ENCODE results near the gene APOL2.
"Not testable (repeated sequence)": the region's sequence is repeated elsewhere in the genome, so short reads cannot be mapped to it uniquely, and the experiment has no call there.

The APOL2 gene

DNA sequence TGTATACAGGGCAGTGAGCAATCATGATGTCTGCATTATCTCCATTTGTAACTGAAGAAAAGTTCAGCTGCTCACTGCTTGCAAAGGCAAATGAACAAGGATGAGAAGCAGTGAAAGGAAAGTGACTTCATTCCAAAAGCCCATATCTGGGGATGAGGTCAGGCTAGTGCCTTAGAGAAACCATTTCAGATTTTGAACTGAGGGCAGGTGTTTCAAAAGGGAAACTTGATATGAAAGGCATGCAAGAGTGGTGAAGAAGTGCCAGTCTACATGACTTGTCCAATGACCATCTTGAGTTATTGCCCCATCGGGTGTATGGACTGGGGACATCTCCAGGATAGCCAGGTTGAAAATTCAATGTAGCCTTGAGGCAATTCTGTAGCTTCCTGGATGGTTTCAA lies 30.4 kb downstream of the APOL2 start:
- ATAC-seq (ENCODE audit: low read depth), result no peak
- TF ChIP-seq, protein P1, sequence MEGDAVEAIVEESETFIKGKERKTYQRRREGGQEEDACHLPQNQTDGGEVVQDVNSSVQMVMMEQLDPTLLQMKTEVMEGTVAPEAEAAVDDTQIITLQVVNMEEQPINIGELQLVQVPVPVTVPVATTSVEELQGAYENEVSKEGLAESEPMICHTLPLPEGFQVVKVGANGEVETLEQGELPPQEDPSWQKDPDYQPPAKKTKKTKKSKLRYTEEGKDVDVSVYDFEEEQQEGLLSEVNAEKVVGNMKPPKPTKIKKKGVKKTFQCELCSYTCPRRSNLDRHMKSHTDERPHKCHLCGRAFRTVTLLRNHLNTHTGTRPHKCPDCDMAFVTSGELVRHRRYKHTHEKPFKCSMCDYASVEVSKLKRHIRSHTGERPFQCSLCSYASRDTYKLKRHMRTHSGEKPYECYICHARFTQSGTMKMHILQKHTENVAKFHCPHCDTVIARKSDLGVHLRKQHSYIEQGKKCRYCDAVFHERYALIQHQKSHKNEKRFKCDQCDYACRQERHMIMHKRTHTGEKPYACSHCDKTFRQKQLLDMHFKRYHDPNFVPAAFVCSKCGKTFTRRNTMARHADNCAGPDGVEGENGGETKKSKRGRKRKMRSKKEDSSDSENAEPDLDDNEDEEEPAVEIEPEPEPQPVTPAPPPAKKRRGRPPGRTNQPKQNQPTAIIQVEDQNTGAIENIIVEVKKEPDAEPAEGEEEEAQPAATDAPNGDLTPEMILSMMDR (IDR thresholded peaks at IDR 0.05; ENCODE audit: poor library complexity, severe bottlenecking), result no peak
- no peaks in the 10 kb centered on the region for H3K36me3 ChIP-seq (ENCODE audit: low read depth)

DNA sequence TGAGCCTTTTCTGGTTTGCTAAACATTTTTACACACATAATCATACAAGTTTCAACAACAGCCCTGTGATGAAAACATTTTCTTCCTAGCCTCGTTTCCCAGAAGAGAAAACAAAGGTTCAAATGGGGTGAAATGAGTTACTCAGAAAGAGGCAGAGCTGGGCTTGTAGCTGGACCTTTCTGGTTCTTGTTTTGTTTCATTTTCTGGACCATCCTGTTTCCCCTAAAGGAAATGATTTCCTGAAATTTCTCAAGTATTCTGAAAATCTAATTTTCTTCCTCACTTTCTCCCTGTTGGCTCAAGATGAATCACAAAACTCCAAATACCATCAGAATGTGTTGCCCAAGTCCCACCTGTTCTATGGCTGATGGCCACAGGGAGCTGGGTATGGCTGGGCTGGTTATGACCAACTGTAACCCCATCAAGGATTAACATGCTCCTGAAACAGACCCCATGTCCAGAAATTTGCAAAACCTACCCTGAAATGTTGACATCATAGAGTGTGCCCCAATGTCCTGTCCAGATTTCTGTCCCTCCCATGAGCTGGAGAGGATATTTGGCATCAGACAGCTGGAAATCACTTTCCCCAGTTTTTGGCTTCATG lies 31.1 kb downstream of the APOL2 start:
- ATAC-seq (ENCODE audit: low read depth), result peak; percentile 44; the same call in 2 of the 3 replicates
- TF ChIP-seq, protein P1 (IDR thresholded peaks at IDR 0.05; ENCODE audit: poor library complexity, severe bottlenecking), result no peak

More for the DNA sequence above, 30.4 kb downstream of the APOL2 start:
- no peak for DNase-seq (ENCODE audit: low spot score)
- Histone ChIP-seq H3K27ac (ENCODE audit: poor library complexity, severe bottlenecking) (no peak overlapping the region), H3K4me3 (ENCODE audit: severe bottlenecking) (no peak overlapping the region), H3K4me1 (ENCODE audit: insufficient read depth, poor library complexity, severe bottlenecking) (no peaks in the 10 kb centered on the region), H3K27me3 (ENCODE audit: insufficient read depth, poor library complexity, severe bottlenecking) (no peaks in the 10 kb centered on the region), H3K9me3 (ENCODE audit: severe bottlenecking) (no peaks in the 10 kb centered on the region)

DNA sequence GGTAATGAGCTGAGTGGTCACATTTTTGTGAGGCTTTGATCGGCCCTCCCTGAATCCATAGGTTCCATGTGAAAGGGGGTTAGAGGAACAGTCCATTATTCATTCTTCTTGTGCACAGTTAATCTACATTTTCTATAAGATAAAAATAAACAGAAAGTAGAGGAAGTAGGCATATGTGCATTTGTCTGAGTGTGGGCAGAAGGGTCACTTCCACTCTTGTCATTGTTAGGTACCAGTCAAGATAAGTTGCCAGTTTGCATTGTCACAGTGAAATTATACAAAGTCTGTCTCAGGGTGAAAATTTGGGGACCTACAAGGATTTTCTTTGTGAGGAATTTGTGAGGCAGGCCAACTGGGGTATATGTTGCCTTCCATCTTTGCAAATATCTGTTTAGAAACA lies 33.1 kb downstream of the APOL2 start:
- ATAC-seq (ENCODE audit: low read depth), result no peak
- H3K36me3 ChIP-seq (ENCODE audit: low read depth), result no peaks in the 10 kb centered on the region
- H3K9me3 ChIP-seq (ENCODE audit: severe bottlenecking), result no peaks in the 10 kb centered on the region
- no peak overlapping the region for H3K27ac ChIP-seq (ENCODE audit: poor library complexity, severe bottlenecking)
- no peak for DNase-seq (ENCODE audit: low spot score)
- TF ChIP-seq, protein P1 (IDR thresholded peaks at IDR 0.05; ENCODE audit: poor library complexity, severe bottlenecking), result no peak
- H3K27me3 ChIP-seq (ENCODE audit: insufficient read depth, poor library complexity, severe bottlenecking), result no peaks in the 10 kb centered on the region
- peaks cover 9% of the 10 kb centered on the region for H3K4me1 ChIP-seq (ENCODE audit: insufficient read depth, poor library complexity, severe bottlenecking)
- no peak overlapping the region for H3K4me3 ChIP-seq (ENCODE audit: severe bottlenecking)

More for the DNA sequence above, 31.1 kb downstream of the APOL2 start:
- peaks cover 4% of the 10 kb centered on the region for H3K4me1 ChIP-seq (ENCODE audit: insufficient read depth, poor library complexity, severe bottlenecking)
- H3K27ac ChIP-seq (ENCODE audit: poor library complexity, severe bottlenecking), result no peak overlapping the region
- no peaks in the 10 kb centered on the region for H3K36me3 ChIP-seq (ENCODE audit: low read depth)
- no peaks in the 10 kb centered on the region for H3K9me3 ChIP-seq (ENCODE audit: severe bottlenecking)
- H3K27me3 ChIP-seq (ENCODE audit: insufficient read depth, poor library complexity, severe bottlenecking), result no peaks in the 10 kb centered on the region
- H3K4me3 ChIP-seq (ENCODE audit: severe bottlenecking), result no peak overlapping the region
- no peak for DNase-seq (ENCODE audit: low spot score)

DNA sequence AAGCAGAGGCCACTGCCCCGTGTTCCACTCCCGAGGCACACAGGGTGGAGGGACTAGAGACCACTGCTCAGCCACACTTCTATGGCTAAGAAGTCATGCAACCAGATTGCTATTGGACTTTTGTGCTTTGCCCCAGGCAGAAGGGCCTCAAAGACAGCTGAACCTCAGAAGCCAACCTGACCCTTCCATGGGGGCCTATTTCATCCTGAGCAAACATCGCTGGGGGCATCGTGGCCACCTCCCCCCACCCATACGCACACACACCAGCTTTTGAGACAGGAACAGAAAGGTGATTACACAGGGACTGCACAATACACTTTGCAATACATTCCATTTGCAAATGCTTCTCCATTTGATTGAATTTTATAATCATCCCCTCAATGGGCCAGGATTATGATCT lies 33.8 kb downstream of the APOL2 start:
- H3K27me3 ChIP-seq (ENCODE audit: insufficient read depth, poor library complexity, severe bottlenecking); H3K27ac ChIP-seq (ENCODE audit: poor library complexity, severe bottlenecking); H3K36me3 ChIP-seq (ENCODE audit: low read depth); DNase-seq (ENCODE audit: low spot score); H3K4me1 ChIP-seq (ENCODE audit: insufficient read depth, poor library complexity, severe bottlenecking); H3K4me3 ChIP-seq (ENCODE audit: severe bottlenecking); ATAC-seq (ENCODE audit: low read depth); H3K9me3 ChIP-seq (ENCODE audit: severe bottlenecking): not testable (repeated sequence)

DNA sequence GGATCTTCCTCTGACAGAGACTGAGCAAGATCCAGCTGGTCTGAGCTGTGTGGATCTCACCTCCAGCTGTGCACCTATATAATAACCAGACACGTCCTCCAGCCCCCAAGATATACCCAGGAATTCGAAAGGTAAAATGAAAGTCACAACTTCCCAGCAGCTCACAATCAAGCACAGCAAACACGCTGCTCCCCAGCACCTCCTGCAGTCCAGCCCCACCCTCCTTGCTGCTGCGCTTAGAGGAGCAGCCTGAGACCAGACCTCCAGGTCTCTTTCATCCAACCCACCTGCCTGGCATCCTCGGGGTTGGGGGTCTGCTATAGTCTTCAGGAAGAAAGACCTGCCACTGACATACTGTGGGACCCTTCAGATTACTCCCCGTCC lies 34.7 kb downstream of the APOL2 start:
- no peak for ATAC-seq (ENCODE audit: low read depth)

More for the DNA sequence above, 34.7 kb downstream of the APOL2 start:
- Histone ChIP-seq H3K4me1 (ENCODE audit: insufficient read depth, poor library complexity, severe bottlenecking) (peaks cover 9% of the 10 kb centered on the region), H3K9me3 (ENCODE audit: severe bottlenecking) (no peaks in the 10 kb centered on the region), H3K36me3 (ENCODE audit: low read depth) (no peaks in the 10 kb centered on the region), H3K27ac (ENCODE audit: poor library complexity, severe bottlenecking) (no peak overlapping the region), H3K27me3 (ENCODE audit: insufficient read depth, poor library complexity, severe bottlenecking) (no peaks in the 10 kb centered on the region), H3K4me3 (ENCODE audit: severe bottlenecking) (no peak overlapping the region)
- DNase-seq (ENCODE audit: low spot score), result no peak
- TF ChIP-seq, protein P1 (IDR thresholded peaks at IDR 0.05; ENCODE audit: poor library complexity, severe bottlenecking), result no peak

All from RWPE2 (cell line).